ENCODE results near the gene SDK1.

- TF ChIP-seq, protein P1, sequence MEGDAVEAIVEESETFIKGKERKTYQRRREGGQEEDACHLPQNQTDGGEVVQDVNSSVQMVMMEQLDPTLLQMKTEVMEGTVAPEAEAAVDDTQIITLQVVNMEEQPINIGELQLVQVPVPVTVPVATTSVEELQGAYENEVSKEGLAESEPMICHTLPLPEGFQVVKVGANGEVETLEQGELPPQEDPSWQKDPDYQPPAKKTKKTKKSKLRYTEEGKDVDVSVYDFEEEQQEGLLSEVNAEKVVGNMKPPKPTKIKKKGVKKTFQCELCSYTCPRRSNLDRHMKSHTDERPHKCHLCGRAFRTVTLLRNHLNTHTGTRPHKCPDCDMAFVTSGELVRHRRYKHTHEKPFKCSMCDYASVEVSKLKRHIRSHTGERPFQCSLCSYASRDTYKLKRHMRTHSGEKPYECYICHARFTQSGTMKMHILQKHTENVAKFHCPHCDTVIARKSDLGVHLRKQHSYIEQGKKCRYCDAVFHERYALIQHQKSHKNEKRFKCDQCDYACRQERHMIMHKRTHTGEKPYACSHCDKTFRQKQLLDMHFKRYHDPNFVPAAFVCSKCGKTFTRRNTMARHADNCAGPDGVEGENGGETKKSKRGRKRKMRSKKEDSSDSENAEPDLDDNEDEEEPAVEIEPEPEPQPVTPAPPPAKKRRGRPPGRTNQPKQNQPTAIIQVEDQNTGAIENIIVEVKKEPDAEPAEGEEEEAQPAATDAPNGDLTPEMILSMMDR (IDR thresholded peaks at IDR 0.05), result no peak
- TF ChIP-seq, protein P2, sequence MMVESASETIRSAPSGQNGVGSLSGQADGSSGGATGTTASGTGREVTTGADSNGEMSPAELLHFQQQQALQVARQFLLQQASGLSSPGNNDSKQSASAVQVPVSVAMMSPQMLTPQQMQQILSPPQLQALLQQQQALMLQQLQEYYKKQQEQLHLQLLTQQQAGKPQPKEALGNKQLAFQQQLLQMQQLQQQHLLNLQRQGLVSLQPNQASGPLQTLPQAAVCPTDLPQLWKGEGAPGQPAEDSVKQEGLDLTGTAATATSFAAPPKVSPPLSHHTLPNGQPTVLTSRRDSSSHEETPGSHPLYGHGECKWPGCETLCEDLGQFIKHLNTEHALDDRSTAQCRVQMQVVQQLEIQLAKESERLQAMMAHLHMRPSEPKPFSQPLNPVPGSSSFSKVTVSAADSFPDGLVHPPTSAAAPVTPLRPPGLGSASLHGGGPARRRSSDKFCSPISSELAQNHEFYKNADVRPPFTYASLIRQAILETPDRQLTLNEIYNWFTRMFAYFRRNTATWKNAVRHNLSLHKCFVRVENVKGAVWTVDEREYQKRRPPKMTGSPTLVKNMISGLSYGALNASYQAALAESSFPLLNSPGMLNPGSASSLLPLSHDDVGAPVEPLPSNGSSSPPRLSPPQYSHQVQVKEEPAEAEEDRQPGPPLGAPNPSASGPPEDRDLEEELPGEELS (CRISPR knock-in tag; IDR thresholded peaks at IDR 0.05), result no peak
- TF ChIP-seq ZNF671 (CRISPR knock-in tag; IDR thresholded peaks at IDR 0.05) (no peak), HMGXB4 (CRISPR knock-in tag; IDR thresholded peaks at IDR 0.05) (no peak), ZNF138 (CRISPR knock-in tag; conservative IDR thresholded peaks at IDR 0.05) (no peak), CREB1 (CRISPR knock-in tag; IDR thresholded peaks at IDR 0.05) (no peak), E2F4 (CRISPR knock-in tag; IDR thresholded peaks at IDR 0.05; ENCODE audit: borderline replicate concordance, low read depth) (no peak)
Measured at GRCh38 chr7:3537210-3537875, 236.3 kb downstream of the SDK1 start.

All from WTC11 (cell line).